Nephron (organoid): ENCODE measurements around the gene CNTNAP2.

Experiments
- H3K27ac Mint-ChIP-seq, 3 experiments: 2 replicates each; pipeline ENCODE4 v1.8.0; 2020; ENCODE audit warnings: mixed read lengths in 3 of 3, mild to moderate bottlenecking in 2 of 3, moderate library complexity in 1 of 3
- H3K27me3 Mint-ChIP-seq: 2 replicates; pipeline ENCODE4 v1.8.0; 2021; ENCODE audit warnings: low read depth, mild to moderate bottlenecking, moderate library complexity, mixed read lengths
- H3K36me3 Mint-ChIP-seq: 2 replicates; pipeline ENCODE4 v1.8.0; 2020; ENCODE audit warnings: low read depth, mixed read lengths
- H3K4me1 Mint-ChIP-seq: 2 replicates; pipeline ENCODE4 v1.8.0; 2020; ENCODE audit warnings: mixed read lengths
- H3K4me3 Mint-ChIP-seq, 3 experiments: 2 replicates each; pipeline ENCODE4 v1.8.0; 2020; ENCODE audit warnings: mild to moderate bottlenecking in 3 of 3, mixed read lengths in 3 of 3, moderate library complexity in 2 of 3
- H3K9me3 Mint-ChIP-seq: 2 replicates; pipeline ENCODE4 v1.8.0; 2020; ENCODE audit warnings: mixed read lengths
- CTCF ChIP-seq, 3 experiments: fragments of 200-600 bp; sonication (generic); IDR thresholded peaks; one replicate each; pipeline ENCODE4 v1.5.0; 2021; ENCODE audit warnings: antibody characterized with exemption in 3 of 3; ENCODE audit not compliant: unreplicated experiment in 3 of 3

Gene CNTNAP2

DNA sequence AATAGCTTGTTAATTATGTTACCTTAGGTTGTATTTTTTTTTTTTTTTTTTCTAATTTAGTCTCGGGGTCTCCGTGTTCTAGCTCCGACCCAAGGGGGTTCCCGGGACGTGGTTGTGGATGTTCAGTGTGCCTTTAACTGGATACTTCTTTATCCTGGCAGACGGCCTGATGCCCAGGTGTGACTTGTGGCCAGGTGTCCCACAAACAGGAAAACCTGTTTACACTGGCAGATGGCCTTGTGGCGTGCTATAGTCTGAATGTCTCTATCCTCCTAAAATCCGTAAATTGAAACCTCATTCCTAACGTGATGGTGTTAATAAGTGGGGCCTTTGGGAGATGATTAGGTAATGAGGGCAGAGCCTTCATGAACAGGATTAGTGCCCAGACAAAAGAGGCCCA lies 1927.6 kb downstream of the CNTNAP2 start:
- no peaks in the 10 kb centered on the region for H3K4me1 Mint-ChIP-seq
- H3K4me3 Mint-ChIP-seq: no peak overlapping the region
- H3K36me3 Mint-ChIP-seq: no peaks in the 10 kb centered on the region
- no peak overlapping the region for H3K27ac Mint-ChIP-seq
- no peaks in the 10 kb centered on the region for H3K27me3 Mint-ChIP-seq
- peaks cover 10% of the 10 kb centered on the region for H3K9me3 Mint-ChIP-seq
- TF ChIP-seq CTCF (IDR thresholded peaks at IDR 0.05; ENCODE audit: unreplicated experiment in 3 of 3): no peak

DNA sequence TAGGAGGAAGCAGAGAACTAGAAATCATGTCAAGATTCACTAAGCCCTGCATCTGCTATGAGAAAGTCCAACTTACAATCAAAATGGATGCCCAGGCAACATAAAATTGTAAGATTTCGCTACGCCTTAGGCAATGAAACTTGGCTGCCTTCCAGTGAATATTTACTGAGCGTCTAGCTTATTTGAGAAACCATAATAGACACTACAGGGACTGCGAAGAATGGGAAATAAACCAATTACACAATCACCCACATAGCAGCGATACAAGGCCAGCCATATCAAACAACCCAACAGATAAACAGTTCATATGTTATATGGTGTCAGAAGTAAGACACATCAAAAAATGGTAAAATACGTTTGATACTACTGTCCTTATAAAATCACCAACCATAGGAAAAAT lies 1928.9 kb downstream of the CNTNAP2 start:
- no peaks in the 10 kb centered on the region for H3K36me3 Mint-ChIP-seq
- no peaks in the 10 kb centered on the region for H3K4me1 Mint-ChIP-seq
- no peaks in the 10 kb centered on the region for H3K27me3 Mint-ChIP-seq
- H3K9me3 Mint-ChIP-seq: peaks cover 10% of the 10 kb centered on the region
- no peak overlapping the region for H3K27ac Mint-ChIP-seq
- H3K4me3 Mint-ChIP-seq: no peak overlapping the region
- TF ChIP-seq CTCF (IDR thresholded peaks at IDR 0.05; ENCODE audit: unreplicated experiment in 3 of 3): no peak

- TF ChIP-seq CTCF (IDR thresholded peaks at IDR 0.05; ENCODE audit: unreplicated experiment in 3 of 3): no peak
- Mint-ChIP-seq H3K4me1 (no peaks in the 10 kb centered on the region), H3K4me3 (no peak overlapping the region), H3K9me3 (peaks cover 10% of the 10 kb centered on the region), H3K27me3 (no peaks in the 10 kb centered on the region), H3K36me3 (no peaks in the 10 kb centered on the region), H3K27ac (no peak overlapping the region)
Measured at GRCh38 chr7:148049068-148049467, 1932.5 kb downstream of the CNTNAP2 start.

DNA sequence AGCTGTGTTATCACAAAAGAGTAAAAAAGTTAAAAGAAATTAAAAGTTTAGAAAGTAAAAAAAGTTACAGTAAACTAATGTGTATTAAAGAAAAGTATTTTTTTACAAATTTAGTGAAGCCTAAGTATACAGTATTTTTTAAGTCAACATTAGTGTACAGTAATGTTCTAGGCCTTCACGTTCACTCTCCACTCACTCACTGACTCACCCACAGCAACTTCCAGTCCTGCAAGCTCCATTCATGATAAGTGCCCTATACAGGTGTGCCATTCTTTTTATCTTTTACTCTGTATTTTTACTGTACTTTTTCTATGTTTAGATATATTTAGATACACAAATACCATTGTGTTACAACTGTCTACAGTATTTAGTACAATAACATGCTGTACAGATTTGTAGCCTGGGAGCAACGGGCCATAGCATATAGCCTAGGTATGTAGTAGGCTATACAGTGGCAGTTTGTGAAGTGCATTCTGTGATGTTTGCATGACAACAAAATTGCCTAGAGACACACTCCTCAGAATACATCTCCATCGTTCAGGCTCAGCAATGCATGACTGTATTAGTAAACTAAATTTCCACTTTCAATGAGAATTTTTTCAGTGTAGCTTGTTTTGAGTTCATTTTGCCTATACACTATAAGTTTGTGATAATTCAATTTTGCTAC lies 1934.0 kb downstream of the CNTNAP2 start:
- peaks cover 7% of the 10 kb centered on the region for H3K9me3 Mint-ChIP-seq
- no peak overlapping the region for H3K4me3 Mint-ChIP-seq
- no peaks in the 10 kb centered on the region for H3K4me1 Mint-ChIP-seq
- H3K27me3 Mint-ChIP-seq: no peaks in the 10 kb centered on the region
- H3K36me3 Mint-ChIP-seq: no peaks in the 10 kb centered on the region
- TF ChIP-seq CTCF (IDR thresholded peaks at IDR 0.05; ENCODE audit: unreplicated experiment in 3 of 3): no peak
- H3K27ac Mint-ChIP-seq: no peak overlapping the region

DNA sequence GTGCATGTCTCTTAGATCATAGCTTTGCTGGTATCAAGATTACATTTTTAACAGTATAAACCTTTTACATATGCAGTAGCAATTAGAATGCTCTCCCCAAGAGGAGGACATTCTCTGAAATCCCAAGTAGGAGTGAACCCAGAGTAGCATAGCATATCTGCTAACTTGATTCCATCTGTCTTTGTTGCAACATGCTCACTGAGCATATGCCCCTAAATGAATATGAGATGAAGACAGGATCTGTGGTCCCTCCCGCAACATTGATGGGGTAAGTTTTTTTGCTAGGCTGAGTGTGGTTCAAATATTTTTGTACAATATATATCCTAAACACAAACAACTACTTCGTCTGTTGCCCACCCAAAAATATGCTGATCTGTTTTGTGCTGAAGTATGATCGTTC lies 1939.8 kb downstream of the CNTNAP2 start:
- Mint-ChIP-seq H3K36me3 (no peaks in the 10 kb centered on the region), H3K27me3 (no peaks in the 10 kb centered on the region), H3K4me1 (no peaks in the 10 kb centered on the region), H3K4me3 (no peak overlapping the region), H3K9me3 (no peaks in the 10 kb centered on the region), H3K27ac (no peak overlapping the region)
- TF ChIP-seq CTCF (IDR thresholded peaks at IDR 0.05; ENCODE audit: unreplicated experiment in 3 of 3): no peak

DNA sequence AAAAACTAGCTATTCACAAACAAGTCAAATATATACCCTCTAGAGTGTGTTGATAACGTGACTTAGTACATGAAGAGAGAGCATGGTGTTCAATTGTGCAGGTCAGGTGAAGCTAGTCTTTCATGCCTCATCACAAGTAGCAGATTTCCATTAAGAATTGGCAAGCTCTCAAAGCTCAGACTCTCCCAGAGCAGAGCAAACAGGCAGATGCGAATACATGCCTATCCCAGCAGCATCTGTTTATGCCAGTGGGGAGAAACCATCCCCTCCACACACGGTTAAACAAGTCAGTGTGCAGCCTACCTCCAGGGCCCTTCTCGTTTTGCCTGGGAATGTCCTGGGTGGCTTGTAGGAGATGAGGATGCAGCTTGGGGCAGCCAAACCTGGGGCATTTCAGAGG lies 1941.5 kb downstream of the CNTNAP2 start:
- Mint-ChIP-seq H3K4me1 (no peaks in the 10 kb centered on the region), H3K36me3 (no peaks in the 10 kb centered on the region), H3K27ac (no peak overlapping the region), H3K27me3 (no peaks in the 10 kb centered on the region), H3K4me3 (no peak overlapping the region), H3K9me3 (peaks cover 8% of the 10 kb centered on the region)
- no peak for TF ChIP-seq CTCF (IDR thresholded peaks at IDR 0.05; ENCODE audit: unreplicated experiment in 3 of 3)
